WERI-Rb-1 (cell line): ENCODE data around the gene TRAPPC2L.

Source experiments
- DNase-seq: peaks from one replicate; pipeline ENCODE4 v3.0.0-alpha.2; 2020
- H3K27ac ChIP-seq: fragments of 250-450 bp; sonication (Bioruptor Pico); 2 replicates; pipeline ENCODE4 v1.5.1; 2020; ENCODE audit warnings: mild to moderate bottlenecking, moderate library complexity
- H3K27me3 ChIP-seq: fragments of 250-450 bp; sonication (Bioruptor Pico); 2 replicates; pipeline ENCODE4 v1.5.1; 2021; ENCODE audit warnings: mild to moderate bottlenecking, low read depth, moderate library complexity; ENCODE audit not compliant: insufficient read depth, severe bottlenecking
- H3K36me3 ChIP-seq: fragments of 250-450 bp; sonication (Bioruptor Pico); 2 replicates; pipeline ENCODE4 v1.5.1; 2020; ENCODE audit warnings: mild to moderate bottlenecking, moderate library complexity
- H3K4me3 ChIP-seq: 2 replicates; pipeline ENCODE4 v1.5.1; 2011; ENCODE audit warnings: low read depth, mild to moderate bottlenecking, control low read depth, low read length
- H3K9me3 ChIP-seq: fragments of 250-450 bp; sonication (Bioruptor Pico); 2 replicates; pipeline ENCODE4 v1.5.1; 2021; ENCODE audit warnings: mild to moderate bottlenecking, moderate library complexity; ENCODE audit not compliant: severe bottlenecking
- CTCF ChIP-seq: IDR thresholded peaks from 2 replicates; pipeline ENCODE4 v1.5.1; 2011; ENCODE audit warnings: low read depth, mild to moderate bottlenecking, control low read depth, inconsistent platforms, low read length

TRAPPC2L gene

GRCh38 chr16:88909431-88910210 lies 52.7 kb downstream of the TRAPPC2L start:
- TF ChIP-seq CTCF: no peak
- Histone ChIP-seq H3K9me3 (no peaks in the 10 kb centered on the region), H3K27ac (no peak overlapping the region), H3K36me3 (no peaks in the 10 kb centered on the region), H3K4me3 (no peak overlapping the region), H3K27me3 (no peaks in the 10 kb centered on the region)
- no peak for DNase-seq

GRCh38 chr16:88910284-88911135 lies 53.6 kb downstream of the TRAPPC2L start:
- Histone ChIP-seq H3K27me3 (no peaks in the 10 kb centered on the region), H3K27ac (no peak overlapping the region), H3K4me3 (no peak overlapping the region), H3K9me3 (no peaks in the 10 kb centered on the region), H3K36me3 (no peaks in the 10 kb centered on the region)
- DNase-seq: no peak
- TF ChIP-seq CTCF: no peak

GRCh38 chr16:88911136-88911945 lies 54.4 kb downstream of the TRAPPC2L start:
- Histone ChIP-seq H3K27me3 (no peaks in the 10 kb centered on the region), H3K9me3 (no peaks in the 10 kb centered on the region), H3K27ac (no peak overlapping the region), H3K4me3 (no peak overlapping the region), H3K36me3 (no peaks in the 10 kb centered on the region)
- no peak for TF ChIP-seq CTCF
- no peak for DNase-seq

GRCh38 chr16:88911946-88912310 lies 55.0 kb downstream of the TRAPPC2L start:
- Histone ChIP-seq H3K36me3 (no peaks in the 10 kb centered on the region), H3K4me3 (no peak overlapping the region), H3K9me3 (no peaks in the 10 kb centered on the region), H3K27ac (no peak overlapping the region), H3K27me3 (no peaks in the 10 kb centered on the region)
- no peak for TF ChIP-seq CTCF
- DNase-seq: no peak
